Ishikawa (cell line): Measurements from ENCODE around the gene SCO1.

Source experiments
- CEBPB ChIP-seq: IDR thresholded peaks from 2 replicates; pipeline ENCODE4 v1.6.1; 2012
- CREB1 ChIP-seq: IDR thresholded peaks from 2 replicates; pipeline ENCODE4 v1.6.1; 2012; ENCODE audit warnings: low read depth
- RAD21 ChIP-seq: IDR thresholded peaks from 2 replicates; pipeline ENCODE4 v1.6.1; 2012; ENCODE audit warnings: low read depth
- TAF1 ChIP-seq: IDR thresholded peaks from 2 replicates; pipeline ENCODE4 v1.6.1; 2012; ENCODE audit warnings: low read depth, mild to moderate bottlenecking
- TCF12 ChIP-seq: IDR thresholded peaks from 2 replicates; pipeline ENCODE4 v1.6.1; 2012; ENCODE audit warnings: low read depth
- YY1 ChIP-seq: IDR thresholded peaks from 2 replicates; pipeline ENCODE4 v1.6.1; 2012; ENCODE audit warnings: low read depth
- TF ChIP-seq, protein P1 (sequence below): IDR thresholded peaks from 2 replicates; pipeline ENCODE4 v1.6.1; 2012; ENCODE audit warnings: low read depth, mild to moderate bottlenecking

DNA sequence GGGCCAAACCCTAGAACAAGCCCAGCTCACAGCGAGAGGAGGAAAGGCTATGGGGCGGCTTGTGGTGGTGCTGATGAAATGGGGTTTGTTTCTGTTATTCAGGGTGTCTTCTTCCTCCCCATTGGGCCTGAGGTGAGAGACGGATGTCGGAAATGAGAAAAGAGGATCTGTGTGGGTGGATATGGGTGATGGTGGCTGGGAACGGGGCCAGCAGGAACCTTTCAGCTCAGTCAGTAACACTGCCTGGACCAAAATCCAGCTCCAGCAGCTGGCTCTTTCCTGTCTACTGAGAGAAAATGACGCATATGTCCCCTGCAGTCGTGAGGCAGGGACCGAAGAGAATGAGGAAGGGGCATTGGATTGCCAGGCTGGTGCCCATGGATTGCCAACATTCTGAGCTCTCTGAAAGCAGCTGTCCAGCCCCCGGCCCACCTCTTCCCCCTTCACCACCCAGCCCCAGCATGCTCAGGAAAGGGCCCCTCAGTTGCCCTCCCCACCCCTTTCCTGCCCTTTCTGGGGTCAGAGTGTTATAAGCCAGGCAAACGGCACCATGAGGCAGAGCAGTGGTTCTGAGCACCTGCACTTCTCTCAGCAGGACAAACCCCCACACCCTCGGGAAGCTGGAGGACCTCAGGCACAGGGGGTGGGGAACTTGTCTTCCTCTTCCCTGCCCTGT is 44.2 kb downstream of the SCO1 start:
- TF ChIP-seq, protein P1, sequence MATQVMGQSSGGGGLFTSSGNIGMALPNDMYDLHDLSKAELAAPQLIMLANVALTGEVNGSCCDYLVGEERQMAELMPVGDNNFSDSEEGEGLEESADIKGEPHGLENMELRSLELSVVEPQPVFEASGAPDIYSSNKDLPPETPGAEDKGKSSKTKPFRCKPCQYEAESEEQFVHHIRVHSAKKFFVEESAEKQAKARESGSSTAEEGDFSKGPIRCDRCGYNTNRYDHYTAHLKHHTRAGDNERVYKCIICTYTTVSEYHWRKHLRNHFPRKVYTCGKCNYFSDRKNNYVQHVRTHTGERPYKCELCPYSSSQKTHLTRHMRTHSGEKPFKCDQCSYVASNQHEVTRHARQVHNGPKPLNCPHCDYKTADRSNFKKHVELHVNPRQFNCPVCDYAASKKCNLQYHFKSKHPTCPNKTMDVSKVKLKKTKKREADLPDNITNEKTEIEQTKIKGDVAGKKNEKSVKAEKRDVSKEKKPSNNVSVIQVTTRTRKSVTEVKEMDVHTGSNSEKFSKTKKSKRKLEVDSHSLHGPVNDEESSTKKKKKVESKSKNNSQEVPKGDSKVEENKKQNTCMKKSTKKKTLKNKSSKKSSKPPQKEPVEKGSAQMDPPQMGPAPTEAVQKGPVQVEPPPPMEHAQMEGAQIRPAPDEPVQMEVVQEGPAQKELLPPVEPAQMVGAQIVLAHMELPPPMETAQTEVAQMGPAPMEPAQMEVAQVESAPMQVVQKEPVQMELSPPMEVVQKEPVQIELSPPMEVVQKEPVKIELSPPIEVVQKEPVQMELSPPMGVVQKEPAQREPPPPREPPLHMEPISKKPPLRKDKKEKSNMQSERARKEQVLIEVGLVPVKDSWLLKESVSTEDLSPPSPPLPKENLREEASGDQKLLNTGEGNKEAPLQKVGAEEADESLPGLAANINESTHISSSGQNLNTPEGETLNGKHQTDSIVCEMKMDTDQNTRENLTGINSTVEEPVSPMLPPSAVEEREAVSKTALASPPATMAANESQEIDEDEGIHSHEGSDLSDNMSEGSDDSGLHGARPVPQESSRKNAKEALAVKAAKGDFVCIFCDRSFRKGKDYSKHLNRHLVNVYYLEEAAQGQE, result no peak
- TF ChIP-seq TAF1 (no peak), CREB1 (no peak), CEBPB (no peak), TCF12 (no peak), YY1 (no peak), RAD21 (no peak)
